ENCODE results near the gene EDIL3.

EDIL3 gene

GRCh38 chr5:84255315-84255714, 129.4 kb downstream of the EDIL3 start:
- no peak for DNase-seq

GRCh38 chr5:84253946-84254345, 130.7 kb downstream of the EDIL3 start:
- no peak for DNase-seq

GRCh38 chr5:84251503-84251902, 133.2 kb downstream of the EDIL3 start:
- no peak for DNase-seq

GRCh38 chr5:84249918-84250630, 134.6 kb downstream of the EDIL3 start:
- no peak for DNase-seq

- DNase-seq = no peak
Observed at GRCh38 chr5:84248013-84248412, 136.7 kb downstream of the EDIL3 start.

- no peak for DNase-seq
Observed at GRCh38 chr5:84242286-84242685, 142.4 kb downstream of the EDIL3 start.

GRCh38 chr5:84239494-84239893, 145.2 kb downstream of the EDIL3 start:
- DNase-seq = no peak

GRCh38 chr5:84237126-84237525, 147.6 kb downstream of the EDIL3 start:
- DNase-seq = no peak

- DNase-seq = no peak
Observed at GRCh38 chr5:84231433-84231832, 153.2 kb downstream of the EDIL3 start.

- no peak for DNase-seq
Observed at GRCh38 chr5:84229045-84229444, 155.6 kb downstream of the EDIL3 start.

- DNase-seq = no peak
Observed at GRCh38 chr5:84228266-84228665, 156.4 kb downstream of the EDIL3 start.

- DNase-seq = no peak
Observed at GRCh38 chr5:84227236-84227635, 157.4 kb downstream of the EDIL3 start.

- no peak for DNase-seq
Observed at GRCh38 chr5:84218546-84218945, 166.1 kb downstream of the EDIL3 start.

- no peak for DNase-seq
Observed at GRCh38 chr5:84215521-84215920, 169.2 kb downstream of the EDIL3 start.

- DNase-seq = no peak
Observed at GRCh38 chr5:84213861-84214260, 170.8 kb downstream of the EDIL3 start.

GRCh38 chr5:84213212-84213611, 171.5 kb downstream of the EDIL3 start:
- DNase-seq = no peak

GRCh38 chr5:84204772-84205171, 179.9 kb downstream of the EDIL3 start:
- no peak for DNase-seq

- no peak for DNase-seq
Observed at GRCh38 chr5:84202136-84202535, 182.5 kb downstream of the EDIL3 start.

- DNase-seq = no peak
Observed at GRCh38 chr5:84197538-84197937, 187.1 kb downstream of the EDIL3 start.

GRCh38 chr5:84191281-84191680, 193.4 kb downstream of the EDIL3 start:
- no peak for DNase-seq

GRCh38 chr5:84184857-84185256, 199.8 kb downstream of the EDIL3 start:
- DNase-seq = no peak

GRCh38 chr5:84181093-84181492, 203.6 kb downstream of the EDIL3 start:
- DNase-seq = peak; percentile 51

- DNase-seq = no peak
Observed at GRCh38 chr5:84168841-84169240, 215.8 kb downstream of the EDIL3 start.

- DNase-seq = no peak
Observed at GRCh38 chr5:84163671-84164070, 221.0 kb downstream of the EDIL3 start.

GRCh38 chr5:84162695-84163094, 222.0 kb downstream of the EDIL3 start:
- no peak for DNase-seq
